ENCODE data around the gene CHST11.

CHST11 gene

DNA sequence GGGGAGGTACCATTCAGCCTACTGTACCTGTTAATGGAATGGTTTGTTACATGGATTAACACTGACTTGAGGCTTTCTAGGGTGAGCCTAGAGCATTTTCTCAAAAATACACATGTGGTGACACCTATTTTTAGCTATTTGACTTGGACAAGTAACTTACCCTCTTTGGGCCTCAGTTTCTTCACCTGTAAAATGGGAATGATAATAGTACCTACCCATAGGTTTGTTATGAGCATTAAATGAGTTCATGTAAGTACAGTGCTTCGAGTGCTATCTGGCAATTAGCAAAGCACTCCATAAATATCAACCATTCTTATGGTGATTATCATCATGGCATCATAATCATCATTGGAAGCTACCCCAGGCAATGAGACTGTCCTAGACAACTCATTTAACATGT is 216.5 kb downstream of the CHST11 start:
- Histone ChIP-seq H3K4me3 (ENCODE audit: low read length in 2 of 2) (no peak overlapping the region), H3K9me3 (ENCODE audit: control insufficient read depth in 2 of 2, low read length in 2 of 2) (no peaks in the 10 kb centered on the region), H3K27ac (ENCODE audit: low read depth in 2 of 2, low read length in 2 of 2) (no peak overlapping the region), H3K27me3 (ENCODE audit: control insufficient read depth in 2 of 2, insufficient read depth in 2 of 2, low read length in 2 of 2) (no peaks in the 10 kb centered on the region), H3K36me3 (ENCODE audit: control insufficient read depth in 2 of 2, insufficient read depth in 2 of 2, low read length in 2 of 2) (no peaks in the 10 kb centered on the region), H3K4me1 (ENCODE audit: control insufficient read depth in 2 of 2, insufficient read depth in 2 of 2, low read length in 2 of 2) (peaks cover 33 to 34% of the 10 kb centered on the region in 2 donors), H3K9ac (ENCODE audit: low read depth in 1 of 2, low read length in 2 of 2) (no peak overlapping the region)

DNA sequence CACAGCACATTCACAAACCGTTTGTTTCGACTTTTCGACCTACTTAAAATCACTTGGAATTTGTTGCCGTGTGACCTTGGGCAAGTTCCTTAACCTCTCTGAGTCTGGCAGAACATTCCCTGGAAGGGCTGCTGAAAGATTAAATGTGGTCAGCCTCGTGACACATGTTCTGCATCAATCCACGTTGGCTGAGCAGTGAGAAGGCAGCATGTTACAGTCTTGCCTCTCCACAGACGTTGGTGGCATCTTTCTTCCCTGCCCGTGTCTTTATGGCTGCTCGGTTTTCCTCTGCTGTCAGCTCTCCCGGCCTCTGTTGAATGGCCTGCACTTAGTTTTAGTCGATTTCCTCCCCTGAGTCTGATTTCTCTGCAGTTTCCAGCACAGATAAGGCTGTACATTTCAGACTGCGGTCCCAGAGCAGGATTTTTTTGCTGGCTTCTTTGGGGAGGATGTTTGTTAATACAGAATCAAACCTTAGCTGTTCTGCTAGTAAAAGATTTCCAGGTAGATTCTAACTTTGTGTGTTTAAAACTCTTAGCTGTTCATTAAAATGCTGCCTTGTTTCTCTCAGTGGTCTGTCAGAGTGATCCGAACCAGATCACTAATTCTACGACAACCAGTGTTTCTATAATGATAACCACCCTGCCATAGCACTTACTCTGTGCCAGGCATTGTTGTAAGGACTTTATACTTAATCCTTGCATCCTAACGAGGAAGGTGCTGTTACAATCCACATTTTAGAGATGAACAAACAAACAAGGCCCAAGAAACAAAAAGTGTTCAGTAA is 217.1 kb downstream of the CHST11 start:
- H3K9me3 ChIP-seq (ENCODE audit: control insufficient read depth in 2 of 2, low read length in 2 of 2) = no peaks in the 10 kb centered on the region
- no peaks in the 10 kb centered on the region for H3K27me3 ChIP-seq (ENCODE audit: control insufficient read depth in 2 of 2, insufficient read depth in 2 of 2, low read length in 2 of 2)
- H3K4me3 ChIP-seq (ENCODE audit: low read length in 2 of 2) = no peak overlapping the region
- peaks cover 31% of the 10 kb centered on the region in 2 donors for H3K4me1 ChIP-seq (ENCODE audit: control insufficient read depth in 2 of 2, insufficient read depth in 2 of 2, low read length in 2 of 2)
- H3K36me3 ChIP-seq (ENCODE audit: control insufficient read depth in 2 of 2, insufficient read depth in 2 of 2, low read length in 2 of 2) = no peaks in the 10 kb centered on the region
- H3K9ac ChIP-seq (ENCODE audit: low read depth in 1 of 2, low read length in 2 of 2) = no peak overlapping the region
- H3K27ac ChIP-seq (ENCODE audit: low read depth in 2 of 2, low read length in 2 of 2) = no peak overlapping the region

DNA sequence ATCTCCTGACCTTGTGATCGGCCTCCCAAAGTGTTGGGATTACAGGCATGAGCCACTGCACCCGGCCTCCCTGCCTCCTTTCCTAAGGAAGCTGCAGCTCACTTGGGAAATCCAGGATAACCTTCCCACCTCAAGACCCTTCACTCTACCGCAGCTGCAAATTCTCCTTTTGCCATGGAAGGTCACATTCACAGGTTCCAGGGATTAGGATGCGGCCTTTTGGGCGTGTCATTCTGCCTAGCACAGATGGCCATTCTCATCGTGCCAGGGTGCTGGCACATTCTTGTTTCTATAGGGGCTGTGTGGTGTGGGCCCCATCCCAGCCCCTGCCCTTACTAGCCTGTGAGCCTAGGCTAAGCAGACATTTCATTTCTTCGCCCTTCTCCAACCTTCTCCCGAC is 219.9 kb downstream of the CHST11 start:
- Histone ChIP-seq H3K4me3 (ENCODE audit: low read length in 2 of 2) (no peak overlapping the region), H3K9ac (ENCODE audit: low read depth in 1 of 2, low read length in 2 of 2) (no peak overlapping the region), H3K27ac (ENCODE audit: low read depth in 2 of 2, low read length in 2 of 2) (no peak overlapping the region), H3K36me3 (ENCODE audit: control insufficient read depth in 2 of 2, insufficient read depth in 2 of 2, low read length in 2 of 2) (no peaks in the 10 kb centered on the region), H3K27me3 (ENCODE audit: control insufficient read depth in 2 of 2, insufficient read depth in 2 of 2, low read length in 2 of 2) (no peaks in the 10 kb centered on the region), H3K9me3 (ENCODE audit: control insufficient read depth in 2 of 2, low read length in 2 of 2) (no peaks in the 10 kb centered on the region), H3K4me1 (ENCODE audit: control insufficient read depth in 2 of 2, insufficient read depth in 2 of 2, low read length in 2 of 2) (peaks cover 4 to 13% of the 10 kb centered on the region in 2 donors)

DNA sequence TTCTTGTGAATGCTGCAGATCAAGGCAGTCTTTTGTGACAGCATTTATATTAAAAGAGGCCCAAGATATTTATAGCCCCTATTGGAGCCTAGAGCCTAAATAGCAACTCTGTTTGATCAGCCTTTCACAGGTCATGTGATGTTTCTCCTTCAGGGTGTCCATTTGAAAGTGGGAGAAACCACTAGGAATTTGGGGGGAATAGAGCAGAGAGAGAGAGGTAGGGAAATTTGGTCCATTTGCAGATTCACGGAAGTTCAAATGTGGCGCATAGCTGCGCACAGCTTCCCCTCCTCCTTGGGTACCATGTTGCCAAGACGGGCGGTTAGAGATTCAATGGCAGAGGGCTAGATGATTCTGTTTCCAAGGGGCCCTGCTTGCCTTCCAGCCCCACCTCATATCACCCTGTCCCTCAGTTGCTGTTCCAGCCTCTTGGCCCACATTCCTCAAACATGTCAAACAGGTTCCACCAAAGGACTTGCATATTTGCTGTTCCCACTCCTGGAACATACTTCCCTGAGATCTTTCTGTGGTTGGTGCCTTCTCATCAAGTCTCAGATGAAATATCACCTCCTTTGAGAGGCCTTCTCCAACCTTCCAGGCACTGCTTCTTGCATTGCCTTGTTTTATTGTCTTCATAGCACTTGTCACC is 220.8 kb downstream of the CHST11 start:
- H3K9me3 ChIP-seq (ENCODE audit: control insufficient read depth in 2 of 2, low read length in 2 of 2) = no peaks in the 10 kb centered on the region
- H3K9ac ChIP-seq (ENCODE audit: low read depth in 1 of 2, low read length in 2 of 2) = no peak overlapping the region
- H3K4me1 ChIP-seq (ENCODE audit: control insufficient read depth in 2 of 2, insufficient read depth in 2 of 2, low read length in 2 of 2) = peaks cover 0 to 13% of the 10 kb centered on the region in 2 donors
- H3K27ac ChIP-seq (ENCODE audit: low read depth in 2 of 2, low read length in 2 of 2) = no peak overlapping the region
- H3K36me3 ChIP-seq (ENCODE audit: control insufficient read depth in 2 of 2, insufficient read depth in 2 of 2, low read length in 2 of 2) = no peaks in the 10 kb centered on the region
- H3K27me3 ChIP-seq (ENCODE audit: control insufficient read depth in 2 of 2, insufficient read depth in 2 of 2, low read length in 2 of 2) = no peaks in the 10 kb centered on the region
- H3K4me3 ChIP-seq (ENCODE audit: low read length in 2 of 2) = no peak overlapping the region

DNA sequence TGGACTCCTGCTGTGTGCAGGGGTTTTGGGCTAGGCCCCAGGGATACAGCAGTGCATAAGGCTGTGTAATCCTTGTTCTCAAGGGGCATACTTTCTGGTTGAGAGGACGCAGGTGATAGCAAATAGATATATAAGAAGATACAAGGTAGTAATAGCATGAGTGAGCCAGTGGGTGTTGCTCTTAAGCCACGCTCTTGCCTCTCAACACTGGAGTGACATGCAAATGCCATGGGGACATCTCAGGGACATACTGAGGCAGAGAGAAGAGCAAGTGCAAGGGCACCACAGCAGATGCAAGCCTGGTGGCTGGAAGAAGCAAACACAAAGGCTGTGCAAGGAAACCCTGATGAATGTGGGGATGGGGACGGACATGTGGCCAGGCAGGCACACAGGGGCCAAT is 223.3 kb downstream of the CHST11 start:
- Histone ChIP-seq H3K27me3 (ENCODE audit: control insufficient read depth in 2 of 2, insufficient read depth in 2 of 2, low read length in 2 of 2) (no peaks in the 10 kb centered on the region), H3K4me1 (ENCODE audit: control insufficient read depth in 2 of 2, insufficient read depth in 2 of 2, low read length in 2 of 2) (peaks cover 0 to 13% of the 10 kb centered on the region in 2 donors), H3K4me3 (ENCODE audit: low read length in 2 of 2) (no peak overlapping the region), H3K9me3 (ENCODE audit: control insufficient read depth in 2 of 2, low read length in 2 of 2) (no peaks in the 10 kb centered on the region), H3K36me3 (ENCODE audit: control insufficient read depth in 2 of 2, insufficient read depth in 2 of 2, low read length in 2 of 2) (no peaks in the 10 kb centered on the region), H3K27ac (ENCODE audit: low read depth in 2 of 2, low read length in 2 of 2) (no peak overlapping the region), H3K9ac (ENCODE audit: low read depth in 1 of 2, low read length in 2 of 2) (no peak overlapping the region)

DNA sequence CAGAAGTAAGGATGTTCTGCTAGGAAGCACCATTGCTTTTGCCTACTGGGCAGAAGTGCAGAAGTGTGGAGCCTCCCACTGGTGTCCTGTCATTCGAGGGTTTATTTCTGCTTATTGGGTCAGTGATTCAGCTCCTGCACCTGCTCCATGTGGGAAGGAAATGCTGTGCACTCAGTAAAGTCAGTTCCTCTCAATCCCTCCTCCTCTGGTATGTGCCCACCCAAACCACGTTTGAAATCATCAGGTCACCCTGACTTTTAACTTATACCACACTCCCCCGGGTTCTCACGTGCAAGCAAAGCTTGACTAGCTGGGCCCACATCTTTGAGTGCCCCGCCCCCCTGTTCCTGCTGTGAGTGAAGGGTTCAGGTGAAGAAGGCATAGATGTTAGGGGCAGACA is 223.7 kb downstream of the CHST11 start:
- Histone ChIP-seq H3K4me1 (ENCODE audit: control insufficient read depth in 2 of 2, insufficient read depth in 2 of 2, low read length in 2 of 2) (peaks cover 0 to 13% of the 10 kb centered on the region in 2 donors), H3K4me3 (ENCODE audit: low read length in 2 of 2) (no peak overlapping the region)

DNA sequence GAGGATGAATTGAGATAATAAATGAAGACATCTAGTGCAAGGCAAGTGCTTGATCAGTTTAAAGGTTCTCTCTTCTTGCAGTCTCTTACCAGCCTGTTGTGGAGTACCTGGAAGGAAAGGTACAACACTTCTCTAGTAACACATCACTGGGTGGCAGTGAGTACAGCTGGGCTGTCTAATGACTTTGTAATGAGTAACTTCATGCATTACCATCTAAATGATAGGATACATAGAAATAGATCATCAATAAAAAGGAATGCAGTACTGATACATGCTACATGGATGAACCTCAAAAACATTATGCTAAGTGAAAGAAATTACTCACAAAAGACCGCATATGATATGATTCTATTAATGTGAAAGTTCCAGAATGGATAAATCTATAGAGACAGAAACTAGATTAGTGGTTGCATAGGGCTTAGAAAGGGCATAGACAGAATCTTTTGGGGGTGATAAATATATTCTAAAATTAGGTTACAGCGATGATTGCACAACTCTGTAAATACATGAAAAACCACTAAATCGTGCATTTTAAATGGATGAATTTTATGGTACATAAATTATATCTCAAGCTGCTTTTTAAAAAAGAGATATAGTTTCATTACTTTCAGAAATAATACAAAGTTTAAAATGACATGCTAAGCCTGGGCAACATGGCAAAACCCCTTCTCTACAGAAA is 224.4 kb downstream of the CHST11 start:
- peaks cover 0 to 13% of the 10 kb centered on the region in 2 donors for H3K4me1 ChIP-seq (ENCODE audit: control insufficient read depth in 2 of 2, insufficient read depth in 2 of 2, low read length in 2 of 2)
- no peak overlapping the region for H3K27ac ChIP-seq (ENCODE audit: low read depth in 2 of 2, low read length in 2 of 2)

More for the DNA sequence above, 223.7 kb downstream of the CHST11 start:
- no peak overlapping the region for H3K27ac ChIP-seq (ENCODE audit: low read depth in 2 of 2, low read length in 2 of 2)
- no peaks in the 10 kb centered on the region for H3K9me3 ChIP-seq (ENCODE audit: control insufficient read depth in 2 of 2, low read length in 2 of 2)
- no peaks in the 10 kb centered on the region for H3K36me3 ChIP-seq (ENCODE audit: control insufficient read depth in 2 of 2, insufficient read depth in 2 of 2, low read length in 2 of 2)
- H3K27me3 ChIP-seq (ENCODE audit: control insufficient read depth in 2 of 2, insufficient read depth in 2 of 2, low read length in 2 of 2) = no peaks in the 10 kb centered on the region
- H3K9ac ChIP-seq (ENCODE audit: low read depth in 1 of 2, low read length in 2 of 2) = no peak overlapping the region

DNA sequence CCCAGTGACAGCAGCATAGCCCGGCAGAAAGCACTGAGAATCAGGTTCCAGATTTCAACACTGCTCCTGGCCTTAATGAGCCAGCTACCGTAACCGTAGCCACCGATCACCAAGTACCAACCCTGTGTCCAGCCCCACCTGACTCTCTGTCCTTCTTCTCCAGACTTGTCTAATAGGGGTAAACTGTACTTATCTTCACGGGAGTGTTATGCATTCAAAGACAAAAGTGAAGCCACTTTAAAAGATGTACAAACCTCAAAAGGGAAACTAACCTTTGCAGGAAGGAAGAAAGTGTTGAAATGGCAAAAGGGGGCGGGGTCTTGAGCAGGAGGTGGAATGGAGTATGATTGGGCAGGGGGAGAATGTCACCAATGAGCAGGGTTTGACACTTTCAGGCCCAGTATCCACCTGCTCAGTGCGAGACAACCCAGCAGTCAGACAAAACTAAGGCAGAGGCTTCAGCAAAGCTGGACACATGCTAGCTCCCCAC is 226.1 kb downstream of the CHST11 start:
- H3K9me3 ChIP-seq (ENCODE audit: control insufficient read depth in 2 of 2, low read length in 2 of 2) = no peaks in the 10 kb centered on the region
- H3K9ac ChIP-seq (ENCODE audit: low read depth in 1 of 2, low read length in 2 of 2) = no peak overlapping the region
- H3K4me1 ChIP-seq (ENCODE audit: control insufficient read depth in 2 of 2, insufficient read depth in 2 of 2, low read length in 2 of 2) = peaks cover 0 to 13% of the 10 kb centered on the region in 2 donors
- peak overlapping the region in 1 of 2 donors; percentile 53 for H3K4me3 ChIP-seq (ENCODE audit: low read length in 2 of 2)
- H3K27ac ChIP-seq (ENCODE audit: low read depth in 2 of 2, low read length in 2 of 2) = peak overlapping the region in 1 of 2 donors; percentile 28
- H3K36me3 ChIP-seq (ENCODE audit: control insufficient read depth in 2 of 2, insufficient read depth in 2 of 2, low read length in 2 of 2) = no peaks in the 10 kb centered on the region
- H3K27me3 ChIP-seq (ENCODE audit: control insufficient read depth in 2 of 2, insufficient read depth in 2 of 2, low read length in 2 of 2) = no peaks in the 10 kb centered on the region

More for the DNA sequence above, 224.4 kb downstream of the CHST11 start:
- no peak overlapping the region for H3K9ac ChIP-seq (ENCODE audit: low read depth in 1 of 2, low read length in 2 of 2)
- no peak overlapping the region for H3K4me3 ChIP-seq (ENCODE audit: low read length in 2 of 2)
- H3K36me3 ChIP-seq (ENCODE audit: control insufficient read depth in 2 of 2, insufficient read depth in 2 of 2, low read length in 2 of 2) = no peaks in the 10 kb centered on the region
- H3K9me3 ChIP-seq (ENCODE audit: control insufficient read depth in 2 of 2, low read length in 2 of 2) = no peaks in the 10 kb centered on the region
- no peaks in the 10 kb centered on the region for H3K27me3 ChIP-seq (ENCODE audit: control insufficient read depth in 2 of 2, insufficient read depth in 2 of 2, low read length in 2 of 2)

DNA sequence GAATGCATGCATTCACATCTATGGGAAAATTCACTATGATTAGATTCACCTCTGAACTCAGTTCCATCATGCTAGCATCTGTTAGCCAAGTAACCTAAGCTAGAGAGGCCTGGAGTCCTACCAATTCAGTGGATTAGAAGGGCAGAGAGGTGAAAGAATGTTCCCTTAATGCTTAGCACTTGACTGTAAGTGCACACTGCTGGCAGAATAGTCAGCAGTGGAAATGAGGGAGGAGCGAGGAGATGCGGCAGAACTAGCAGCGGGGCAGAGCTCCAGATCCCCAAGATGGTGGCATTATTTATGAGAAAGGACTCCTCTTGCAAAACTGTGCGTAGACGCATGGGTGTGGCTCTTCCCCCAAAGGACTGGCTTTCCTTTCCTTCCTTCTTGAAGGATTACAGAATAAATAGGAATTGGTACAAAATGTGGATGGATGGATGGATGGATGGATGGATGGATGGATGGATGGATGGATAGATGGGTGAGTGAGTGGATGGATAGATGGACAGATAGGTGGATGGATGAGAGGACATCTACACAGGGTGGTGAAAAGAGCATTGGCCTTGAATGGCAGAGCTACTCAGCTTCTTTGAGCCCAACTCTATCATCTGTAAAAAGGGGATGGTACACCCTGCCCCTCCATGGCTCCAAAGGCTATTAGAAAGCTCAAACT is 227.2 kb downstream of the CHST11 start:
- Histone ChIP-seq H3K9me3 (ENCODE audit: control insufficient read depth in 2 of 2, low read length in 2 of 2) (no peaks in the 10 kb centered on the region), H3K36me3 (ENCODE audit: control insufficient read depth in 2 of 2, insufficient read depth in 2 of 2, low read length in 2 of 2) (no peaks in the 10 kb centered on the region), H3K9ac (ENCODE audit: low read depth in 1 of 2, low read length in 2 of 2) (no peak overlapping the region), H3K4me3 (ENCODE audit: low read length in 2 of 2) (no peak overlapping the region), H3K27ac (ENCODE audit: low read depth in 2 of 2, low read length in 2 of 2) (no peak overlapping the region), H3K4me1 (ENCODE audit: control insufficient read depth in 2 of 2, insufficient read depth in 2 of 2, low read length in 2 of 2) (peaks cover 0 to 13% of the 10 kb centered on the region in 2 donors), H3K27me3 (ENCODE audit: control insufficient read depth in 2 of 2, insufficient read depth in 2 of 2, low read length in 2 of 2) (no peaks in the 10 kb centered on the region)
